ENCODE measurements around the gene KCNK17. TPM values are rescaled to one million over a fixed set of nuclear protein-coding genes. Genes with fewer than 3 reads are reported as not detected.

KCNK17 gene, protein sequence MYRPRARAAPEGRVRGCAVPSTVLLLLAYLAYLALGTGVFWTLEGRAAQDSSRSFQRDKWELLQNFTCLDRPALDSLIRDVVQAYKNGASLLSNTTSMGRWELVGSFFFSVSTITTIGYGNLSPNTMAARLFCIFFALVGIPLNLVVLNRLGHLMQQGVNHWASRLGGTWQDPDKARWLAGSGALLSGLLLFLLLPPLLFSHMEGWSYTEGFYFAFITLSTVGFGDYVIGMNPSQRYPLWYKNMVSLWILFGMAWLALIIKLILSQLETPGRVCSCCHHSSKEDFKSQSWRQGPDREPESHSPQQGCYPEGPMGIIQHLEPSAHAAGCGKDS
- total RNA-seq = not detected in 2 replicates

DNA sequence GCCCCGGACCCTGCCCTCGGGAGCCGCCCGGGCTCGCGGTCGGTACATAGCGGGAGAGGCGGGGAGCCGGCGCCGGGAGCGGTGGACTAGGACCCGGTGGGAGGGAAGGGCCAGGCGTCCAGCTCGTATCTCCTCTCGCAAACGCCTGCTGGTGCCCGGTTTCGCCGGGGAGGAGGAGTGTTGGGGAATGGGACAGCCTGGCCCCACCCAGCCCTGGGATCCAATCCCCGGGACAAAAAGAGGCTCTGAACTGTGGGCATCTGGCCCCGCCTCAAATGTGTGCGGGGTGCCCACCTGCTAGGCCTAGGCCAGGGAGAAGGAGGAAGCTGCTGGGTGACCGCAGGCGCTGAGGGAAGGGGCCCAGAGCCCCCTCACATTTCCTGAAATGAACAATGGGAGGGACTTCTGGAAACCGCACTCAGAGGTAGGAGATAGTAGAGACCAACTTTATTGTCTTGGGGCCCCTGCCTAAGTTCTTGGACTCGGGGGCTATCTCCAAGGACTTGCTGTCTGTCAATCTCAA is at the start of gene KCNK17:
KCNK17 (minus strand) TSS at position 147 of the 523 bp plus-strand sequence; CDS start at position 48, 99 bp downstream.

DNA sequence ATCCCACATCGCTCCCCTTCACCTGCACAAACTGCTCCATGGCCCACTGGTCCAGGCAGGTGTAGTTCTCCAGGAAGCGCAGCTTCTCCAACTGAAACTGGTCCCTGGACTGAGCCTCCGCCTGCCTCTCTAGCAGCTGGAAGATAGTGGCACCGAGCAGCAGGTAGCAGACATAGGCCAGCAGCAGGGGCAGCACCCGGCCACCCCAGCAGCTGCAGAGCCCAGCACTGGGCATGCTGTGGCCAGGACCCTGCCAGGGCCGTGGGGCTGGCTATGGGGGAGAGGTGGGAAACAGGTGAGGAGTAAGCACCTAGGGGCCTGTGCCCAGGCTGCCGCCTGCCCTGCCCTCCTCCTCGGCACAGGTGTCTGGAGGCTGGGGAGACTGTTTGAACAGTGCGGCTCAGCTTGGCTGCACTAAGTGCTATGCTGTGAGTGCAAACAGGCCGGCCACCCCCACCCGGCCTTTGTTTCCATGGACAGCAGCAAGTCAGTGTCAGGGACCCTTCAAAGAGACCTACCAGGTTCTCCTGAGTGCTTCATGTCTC is 8.2 kb upstream of the KCNK17 start, which contains the start of gene KCNK16:
KCNK16 (minus strand) TSS at position 397 of the 545 bp plus-strand sequence; CDS start at position 235, 162 bp downstream.

Other genes starting within 250 kb of the KCNK17 start
- gene SAYSD1, start 199.2 kb downstream of the KCNK17 start, total RNA-seq = 9.4 and 13.4 TPM in 2 replicates
- 0.13 TPM in 1 of 2 replicates, not detected in the other for gene KCNK5, start 84.9 kb downstream of the KCNK17 start, total RNA-seq
- gene KCNK16, start 8.3 kb upstream of the KCNK17 start, total RNA-seq = not detected in 2 replicates

All from epithelial cell of alveolus of lung (primary cell).